Smooth muscle cell (in vitro differentiated cells): ENCODE results near the gene ZNF772. TPM values are rescaled to one million over a fixed set of nuclear protein-coding genes. Genes with fewer than 3 reads are reported as not detected.

ENCODE experiments used
- DNase-seq: peaks from one replicate; lab custom pipeline; 2025; ENCODE audit not compliant: unreplicated experiment; lab: John Stamatoyannopoulos, UW
- H2AFZ ChIP-seq: fragments of 200-600 bp; sonication (generic); 2 replicates; pipeline ENCODE4 v1.6.0; 2016; ENCODE audit warnings: antibody characterized with exemption, low read depth, mild to moderate bottlenecking
- H3F3A ChIP-seq: fragments of 200-600 bp; sonication (generic); 2 replicates; pipeline ENCODE4 v1.6.0; 2017; ENCODE audit warnings: antibody characterized with exemption, low read depth
- H3K27ac ChIP-seq: fragments of 200-600 bp; sonication (generic); 2 replicates; pipeline ENCODE4 v1.5.1; 2016; ENCODE audit warnings: low read depth, mild to moderate bottlenecking
- H3K27me3 ChIP-seq: fragments of 200-600 bp; sonication (generic); 2 replicates; pipeline ENCODE4 v1.6.1; 2016; ENCODE audit warnings: low read depth, mild to moderate bottlenecking
- H3K36me3 ChIP-seq: fragments of 200-600 bp; sonication (generic); 2 replicates; pipeline ENCODE4 v1.5.1; 2016; ENCODE audit warnings: low read depth
- H3K4me1 ChIP-seq: fragments of 200-600 bp; sonication (generic); 2 replicates; pipeline ENCODE4 v1.5.1; 2016; ENCODE audit warnings: low read depth
- H3K4me2 ChIP-seq: fragments of 200-600 bp; sonication (generic); 2 replicates; pipeline ENCODE4 v1.6.0; 2016; ENCODE audit warnings: mild to moderate bottlenecking
- H3K4me3 ChIP-seq: fragments of 200-600 bp; sonication (generic); 2 replicates; pipeline ENCODE4 v1.5.1; 2016; ENCODE audit warnings: mild to moderate bottlenecking
- H3K79me2 ChIP-seq: fragments of 200-600 bp; sonication (generic); 2 replicates; pipeline ENCODE4 v1.6.0; 2016; ENCODE audit warnings: low read depth, mild to moderate bottlenecking
- H3K9ac ChIP-seq: fragments of 200-600 bp; sonication (generic); 2 replicates; pipeline ENCODE4 v1.6.0; 2016; ENCODE audit warnings: low read depth
- H3K9me3 ChIP-seq: fragments of 200-600 bp; sonication (generic); replicated peaks from 2 replicates; pipeline ENCODE4 v1.5.1; 2016; ENCODE audit warnings: low read depth
- H4K20me1 ChIP-seq: fragments of 200-600 bp; sonication (generic); 2 replicates; pipeline ENCODE4 v1.6.0; 2016; ENCODE audit warnings: low read depth
- CTCF ChIP-seq: fragments of 200-600 bp; sonication (generic); IDR thresholded peaks from 2 replicates; pipeline ENCODE4 v1.5.1; 2017; ENCODE audit warnings: borderline replicate concordance, mild to moderate bottlenecking, antibody characterized with exemption; ENCODE audit not compliant: insufficient read depth, poor library complexity, severe bottlenecking
- WGBS: methylation state at CpG from one replicate; pipeline ENCODE4 v1.1.7; 2016; ENCODE audit warnings: low lambda C conversion rate; 5-methylcytosine and 5-hydroxymethylcytosine counted together
- polyA plus RNA-seq: library from polyadenylated mRNA; unstranded; fragments of >200 nt; fragmentation: Nextera tagmentation; extraction: Ambion mirVana; gene quantifications from 2 replicates; pipeline ENCODE4 v1.2.1, GENCODE V29; 2016
- total RNA-seq: library from RNA; depleted of rRNA; stranded (reverse); fragments of >200 nt; gene quantifications from 2 replicates; pipeline ENCODE4 v1.2.3, GENCODE V29; 2014

ZNF772 gene
- total and polyA plus RNA-seq, 2 experiments from 2014 or later = 1.4 to 8.2 TPM

GRCh38 chr19:57436417-57436816 lies 40.9 kb downstream of the ZNF772 start:
- no peak overlapping the region for H3K9ac ChIP-seq
- no peak for TF ChIP-seq CTCF
- peak overlapping the region; percentile 85 for H3K4me2 ChIP-seq
- no peak overlapping the region for H3K27ac ChIP-seq
- no peaks in the 10 kb centered on the region for H3F3A ChIP-seq
- H3K36me3 ChIP-seq = no peaks in the 10 kb centered on the region
- peak overlapping the region; percentile 64 for H3K4me3 ChIP-seq
- no peaks in the 10 kb centered on the region for H3K27me3 ChIP-seq
- no peak for DNase-seq
- H3K9me3 ChIP-seq = no peaks in the 10 kb centered on the region
- 81% methylated on average over 1 of the region's 1 CpG for whole genome bisulfite sequencing
- peaks cover 8% of the 10 kb centered on the region for H3K4me1 ChIP-seq
- peaks cover 8% of the 10 kb centered on the region for H4K20me1 ChIP-seq
- no peak overlapping the region for H2AFZ ChIP-seq
- peaks cover 54% of the 10 kb centered on the region for H3K79me2 ChIP-seq

GRCh38 chr19:57435062-57435978 lies 42.0 kb downstream of the ZNF772 start, which contains the start of gene ZNF749:
ZNF749 (plus strand) TSS chr19:57435325; CDS start chr19:57435579, 254 bp downstream.
- peaks cover 6% of the 10 kb centered on the region for H4K20me1 ChIP-seq
- H3K4me1 ChIP-seq = peaks cover 8% of the 10 kb centered on the region
- no peaks in the 10 kb centered on the region for H3F3A ChIP-seq
- under 1% methylated on average over 53 of the region's 61 CpGs for WGBS
- peak within 1 kb of the TSS; percentile 85 for H3K4me2 ChIP-seq
- peak within 1 kb of the TSS; percentile 74 for H3K9ac ChIP-seq
- no peaks in the 10 kb centered on the region for H3K27me3 ChIP-seq
- peak within 1 kb of the TSS; percentile 79 for H2AFZ ChIP-seq
- H3K4me3 ChIP-seq = peak within 1 kb of the TSS; percentile 64
- peaks cover 49% of the 10 kb centered on the region for H3K79me2 ChIP-seq
- TF ChIP-seq CTCF = no peak
- no peaks in the 10 kb centered on the region for H3K36me3 ChIP-seq
- H3K9me3 ChIP-seq = no peaks in the 10 kb centered on the region
- peak; percentile 76 for DNase-seq
- peak within 1 kb of the TSS; percentile 70 for H3K27ac ChIP-seq

- no peaks in the 10 kb centered on the region for H3F3A ChIP-seq
- H3K27ac ChIP-seq = peak overlapping the region; percentile 70
- H3K4me1 ChIP-seq = peaks cover 8% of the 10 kb centered on the region
- H3K4me2 ChIP-seq = peak overlapping the region; percentile 85
- no peaks in the 10 kb centered on the region for H3K27me3 ChIP-seq
- peak overlapping the region; percentile 42 for H3K9ac ChIP-seq
- H3K79me2 ChIP-seq = peaks cover 41% of the 10 kb centered on the region
- no peak for TF ChIP-seq CTCF
- DNase-seq = no peak
- no peaks in the 10 kb centered on the region for H4K20me1 ChIP-seq
- WGBS = 39% methylated on average over 15 of the region's 15 CpGs
- H2AFZ ChIP-seq = peak overlapping the region; percentile 79
- peak overlapping the region; percentile 64 for H3K4me3 ChIP-seq
- no peaks in the 10 kb centered on the region for H3K9me3 ChIP-seq
- no peaks in the 10 kb centered on the region for H3K36me3 ChIP-seq
Observed at GRCh38 chr19:57434386-57435061, 42.8 kb downstream of the ZNF772 start.
